ENCODE results near the gene CDHR2. TPM values are rescaled to one million over a fixed set of nuclear protein-coding genes. Genes with fewer than 3 reads are reported as not detected.

The CDHR2 gene
- total and polyA plus RNA-seq, 2 of the 13 experiments (the other 11 are each of a cell fraction or from before 2014, with no cell fraction given): 17.9 to 20.9 TPM

- no peak; the same call in 1 of the 2 replicates for TF ChIP-seq TBX3 (IDR thresholded peaks at IDR 0.05; ENCODE audit: borderline replicate concordance)
- no peak for TF ChIP-seq NFIB (CRISPR knock-in tag; IDR thresholded peaks at IDR 0.05; ENCODE audit: borderline replicate concordance)
- peak; percentile 87 for TF ChIP-seq FOSL2 (CRISPR knock-in tag; IDR thresholded peaks at IDR 0.05)
- no peak for TF ChIP-seq PAF1 (CRISPR knock-in tag; IDR thresholded peaks at IDR 0.05)
- no peak for TF ChIP-seq THAP11 (CRISPR knock-in tag; IDR thresholded peaks at IDR 0.05)
- TF ChIP-seq LRRFIP1 (CRISPR knock-in tag; conservative IDR thresholded peaks at IDR 0.05): no peak
- TF ChIP-seq ZNF33A (CRISPR knock-in tag; IDR thresholded peaks at IDR 0.05; ENCODE audit: borderline replicate concordance): no peak
- no peak for TF ChIP-seq ZNF335 (CRISPR knock-in tag; IDR thresholded peaks at IDR 0.05)
- no peak for TF ChIP-seq ZSCAN20 (CRISPR knock-in tag; IDR thresholded peaks at IDR 0.05; ENCODE audit: borderline replicate concordance)
- TF ChIP-seq XBP1 (CRISPR knock-in tag; IDR thresholded peaks at IDR 0.05): no peak
- TF ChIP-seq ATM (IDR thresholded peaks at IDR 0.05; ENCODE audit: borderline replicate concordance): no peak
- TF ChIP-seq ZNF652 (CRISPR knock-in tag; IDR thresholded peaks at IDR 0.05; ENCODE audit: borderline replicate concordance, low read depth): no peak
Measured at GRCh38 chr5:176547802-176548201, 1.3 kb upstream of the CDHR2 start (continued).

GRCh38 chr5:176549871-176550270, 729 bp downstream of the CDHR2 start:
- POLR2A ChIA-PET: interaction anchor here (1.1 to 9.7 kb wide), 8 partner anchors 8 to 188 kb away, joined by 3 to 212 read pairs (median 5); partner anchors contain the start of genes FAF2, KIAA1191, RNF44 and TSPAN17
- TF ChIP-seq ZNF772 (CRISPR knock-in tag; IDR thresholded peaks at IDR 0.05): peak; percentile 74; the same call in 1 of the 2 replicates
- no peak for TF ChIP-seq BCL6 (CRISPR knock-in tag; IDR thresholded peaks at IDR 0.05)
- 0 out of 2 replicates have a peak, but pooled peaks have one; percentile 17 for TF ChIP-seq ZNF274 (CRISPR knock-in tag; IDR thresholded peaks at IDR 0.05)
- peak; percentile 60 for TF ChIP-seq ZNF687 (CRISPR knock-in tag; IDR thresholded peaks at IDR 0.05)
- peak; percentile 56 for TF ChIP-seq ZNF501 (CRISPR knock-in tag; IDR thresholded peaks at IDR 0.05)

More at GRCh38 chr5:176549871-176550270, 729 bp downstream of the CDHR2 start:
- Histone ChIP-seq H3K4me3 (replicated peaks in 1 of 3; ENCODE audit: insufficient read depth in 1 of 3, low read depth in 2 of 3, low read length in 3 of 3) (peak overlapping the region; percentile 66 to 86 (median 72)), H3K9me3 (ENCODE audit: low read length) (no peaks in the 10 kb centered on the region), H3K36me3 (replicated peaks in 1 of 2; ENCODE audit: control insufficient read depth in 1 of 2, insufficient read depth in 2 of 2, low read length in 2 of 2) (no peaks in the 10 kb centered on the region), H2AFZ (ENCODE audit: low read length) (no peak overlapping the region), H3K27ac (ENCODE audit: extremely low read length, insufficient read depth, low read length) (peak overlapping the region; percentile 53), H3K9ac (ENCODE audit: insufficient read depth, low read depth, low read length) (peak overlapping the region; percentile 75), H3K4me2 (ENCODE audit: low read depth, low read length) (peak overlapping the region; percentile 98), H3K4me1 (ENCODE audit: insufficient read depth, low read length) (peaks cover 60% of the 10 kb centered on the region), H4K20me1 (ENCODE audit: insufficient read depth, low read length) (no peaks in the 10 kb centered on the region), H3K27me3 (ENCODE audit: control insufficient read depth in 1 of 2, insufficient read depth in 2 of 2, low read length in 2 of 2) (no peaks in the 10 kb centered on the region), H3K79me2 (ENCODE audit: insufficient read depth, low read length) (peaks cover 16% of the 10 kb centered on the region)
- CTCF ChIA-PET (ENCODE audit: low intra/inter-chr PET ratio, low total read pairs): no interaction called here
- peak; percentile 63 for ATAC-seq
- BruUV-seq (replicated peaks): no TSS peak
- intact Hi-C loops (cut with micrococcal nuclease; ENCODE audit: unreplicated experiment): loop anchor here (2.0 kb wide), 1 partner anchor 133 kb away; the partner anchor contains the start of gene CLTB
- in situ Hi-C loops (cut with HindIII; ENCODE audit: extremely low pct_ligation_motif_present, low pct_unique_long_range_greater_than_20kb): loop anchor here (25.0 kb wide), 1 partner anchor 812 kb away; the partner anchor contains the start of genes LMAN2 and RGS14
- DNase-seq (ENCODE audit: low spot score): no peak
- WGBS (ENCODE audit: low lambda C conversion rate): 0% methylated on average over 3 of the region's 7 CpGs
- FAIRE-seq: no peak

Data from HepG2 (cell line).